PC-9 (cell line): Measurements from ENCODE around the gene ATP4B. TPM values are rescaled to one million over a fixed set of nuclear protein-coding genes. Genes with fewer than 3 reads are reported as not detected.

Source experiments
- BruUV-seq: library from RNA; stranded (reverse); fragments of 400-500 nt; replicated peaks from 2 replicates; lab custom pipeline; 2021; lab: Mats Ljungman, UMichigan
- CTCF ChIA-PET: fragments of 300-600 bp; sonication (Branson Sonifier 250); formaldehyde crosslinking; loops from one replicate; lab custom pipeline; 2022; ENCODE audit warnings: antibody characterized with exemption; lab: Charles Lee
- POLR2A ChIA-PET: fragments of 300-600 bp; sonication (Branson Sonifier 250); formaldehyde crosslinking; loops from one replicate; lab custom pipeline; 2022; ENCODE audit warnings: antibody characterized with exemption; ENCODE audit not compliant: unreplicated experiment; lab: Charles Lee
- DNase-seq, 2 experiments: peaks; one replicate each; pipeline versions ENCODE4 v3.0.0 to v3.0.0-alpha.2; 2015 to 2022; ENCODE audit warnings: mixed read lengths in 1 of 2
- H2AFZ ChIP-seq: fragments of 200-600 bp; sonication (generic); 2 replicates; pipeline ENCODE4 v1.8.1; 2017; ENCODE audit warnings: antibody characterized with exemption
- H3F3A ChIP-seq: fragments of 200-600 bp; sonication (generic); 2 replicates; pipeline ENCODE4 v1.8.1; 2017; ENCODE audit warnings: antibody characterized with exemption, mild to moderate bottlenecking, low read depth; ENCODE audit not compliant: insufficient read depth
- H3K27ac ChIP-seq: fragments of 200-600 bp; sonication (generic); 2 replicates; pipeline ENCODE4 v1.6.1; 2016; ENCODE audit warnings: mixed run types
- H3K27me3 ChIP-seq: fragments of 200-600 bp; sonication (generic); 2 replicates; pipeline ENCODE4 v1.6.1; 2016; ENCODE audit warnings: low read depth, mixed run types; ENCODE audit not compliant: insufficient read depth
- H3K36me3 ChIP-seq: fragments of 200-600 bp; sonication (generic); 2 replicates; pipeline ENCODE4 v1.6.1; 2016; ENCODE audit warnings: low read depth, mixed run types
- H3K4me1 ChIP-seq: fragments of 200-600 bp; sonication (generic); replicated peaks from 2 replicates; pipeline ENCODE4 v1.6.1; 2016; ENCODE audit warnings: mixed run types; ENCODE audit not compliant: insufficient read depth
- H3K4me2 ChIP-seq: fragments of 200-600 bp; sonication (generic); 2 replicates; pipeline ENCODE4 v1.6.1; 2017; ENCODE audit warnings: mixed run types
- H3K4me3 ChIP-seq: fragments of 200-600 bp; sonication (generic); 2 replicates; pipeline ENCODE4 v1.6.1; 2016; ENCODE audit warnings: mixed run types
- H3K79me2 ChIP-seq: fragments of 200-600 bp; sonication (generic); 2 replicates; pipeline ENCODE4 v1.6.1; 2017; ENCODE audit warnings: low read depth, mixed run types
- H3K9me2 ChIP-seq: fragments of 200-600 bp; sonication (generic); 2 replicates; pipeline ENCODE4 v1.8.1; 2017; ENCODE audit warnings: mild to moderate bottlenecking; ENCODE audit not compliant: insufficient read depth
- H3K9me3 ChIP-seq: fragments of 200-600 bp; sonication (generic); 2 replicates; pipeline ENCODE4 v1.8.1; 2016; ENCODE audit warnings: low read depth; ENCODE audit not compliant: insufficient read depth
- H4K20me1 ChIP-seq: fragments of 200-600 bp; sonication (generic); 2 replicates; pipeline ENCODE4 v1.8.1; 2017; ENCODE audit not compliant: insufficient read depth
- CTCF ChIP-seq: fragments of 200-600 bp; sonication (generic); conservative IDR thresholded peaks from 2 replicates; pipeline ENCODE4 v1.6.1; 2017; ENCODE audit warnings: mixed run types, antibody characterized with exemption, mild to moderate bottlenecking, moderate library complexity
- EZH2 ChIP-seq: fragments of 200-600 bp; sonication (generic); IDR thresholded peaks from 2 replicates; pipeline ENCODE4 v1.8.0; 2017; ENCODE audit warnings: antibody characterized with exemption, low read depth
- intact Hi-C: fragments of 100-400 bp; cut with micrococcal nuclease; formaldehyde crosslinking; loops from one replicate; pipeline ENCODE4 v1.10.0; 2022; ENCODE audit not compliant: unreplicated experiment
- total RNA-seq: library from RNA; stranded (reverse); gene quantifications from 2 replicates; pipeline ENCODE4 v1.2.3, GENCODE V29; 2021

The ATP4B gene
- total RNA-seq, 1 experiment from 2014 or later = not detected

- no peaks in the 10 kb centered on the region for H3K36me3 ChIP-seq
- no peak for DNase-seq
- ChIA-PET POLR2A (no interaction called here), CTCF (no interaction called here)
- H3K27ac ChIP-seq = no peak overlapping the region
- H3K4me2 ChIP-seq = no peak overlapping the region
- no TSS peak for BruUV-seq
- H3K9me3 ChIP-seq = no peaks in the 10 kb centered on the region
- H3K4me1 ChIP-seq = no peaks in the 10 kb centered on the region
- no peak overlapping the region for H3K4me3 ChIP-seq
- no peaks in the 10 kb centered on the region for H3K9me2 ChIP-seq
- H3K79me2 ChIP-seq = no peaks in the 10 kb centered on the region
- TF ChIP-seq EZH2 (no peak), CTCF (no peak)
- peaks cover 20% of the 10 kb centered on the region; the same call in 1 of the 2 replicates for H3F3A ChIP-seq
- no peaks in the 10 kb centered on the region for H4K20me1 ChIP-seq
- no peak overlapping the region for H2AFZ ChIP-seq
- H3K27me3 ChIP-seq = no peaks in the 10 kb centered on the region
- intact Hi-C loops = no loop called here
Measured at GRCh38 chr13:113650731-113651148, 7.3 kb downstream of the ATP4B start.

- Histone ChIP-seq H3K4me2 (no peak overlapping the region), H3K36me3 (no peaks in the 10 kb centered on the region), H2AFZ (no peak overlapping the region), H3K9me3 (no peaks in the 10 kb centered on the region), H3K4me1 (no peaks in the 10 kb centered on the region), H3F3A (peaks cover 20% of the 10 kb centered on the region; the same call in 1 of the 2 replicates), H3K27me3 (no peaks in the 10 kb centered on the region), H3K79me2 (no peaks in the 10 kb centered on the region), H4K20me1 (no peaks in the 10 kb centered on the region), H3K27ac (no peak overlapping the region), H3K9me2 (no peaks in the 10 kb centered on the region), H3K4me3 (no peak overlapping the region)
- ChIA-PET POLR2A (no interaction called here), CTCF (no interaction called here)
- no TSS peak for BruUV-seq
- DNase-seq = no peak
- intact Hi-C loops = no loop called here
- TF ChIP-seq EZH2 = no peak
Measured at GRCh38 chr13:113650275-113650674, 7.7 kb downstream of the ATP4B start.

DNA sequence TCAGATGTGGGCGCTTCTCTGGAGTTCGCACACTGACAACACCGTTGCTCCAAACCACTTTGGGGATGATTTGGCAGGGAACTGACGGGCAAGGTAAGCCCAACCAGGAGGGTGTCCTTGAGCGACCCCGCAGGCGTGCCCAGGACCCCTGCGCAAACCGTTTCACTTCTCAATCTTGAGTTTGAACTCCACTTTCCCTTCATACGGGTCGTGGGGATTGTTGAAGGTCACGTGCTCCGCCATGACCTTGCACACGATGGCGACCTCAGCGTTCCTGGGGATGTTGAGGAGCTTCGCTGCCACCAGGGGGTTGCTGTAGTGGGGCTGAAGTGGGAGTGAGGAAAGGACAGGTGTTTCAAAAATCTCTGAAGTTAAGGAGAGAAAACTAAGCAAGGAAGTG is 8.8 kb downstream of the ATP4B start:
- H3K4me2 ChIP-seq = no peak overlapping the region
- intact Hi-C loops = no loop called here
- H3K27me3 ChIP-seq = no peaks in the 10 kb centered on the region
- no peak for DNase-seq
- H3F3A ChIP-seq = peaks cover 20% of the 10 kb centered on the region; the same call in 1 of the 2 replicates
- no peak overlapping the region for H3K27ac ChIP-seq
- H3K4me3 ChIP-seq = no peak overlapping the region
- H2AFZ ChIP-seq = no peak overlapping the region
- H3K36me3 ChIP-seq = no peaks in the 10 kb centered on the region
- ChIA-PET POLR2A (no interaction called here), CTCF (no interaction called here)
- BruUV-seq = no TSS peak
- H4K20me1 ChIP-seq = no peaks in the 10 kb centered on the region
- H3K4me1 ChIP-seq = no peaks in the 10 kb centered on the region
- H3K9me3 ChIP-seq = no peaks in the 10 kb centered on the region
- no peaks in the 10 kb centered on the region for H3K9me2 ChIP-seq
- H3K79me2 ChIP-seq = no peaks in the 10 kb centered on the region
- TF ChIP-seq EZH2 = no peak
- TF ChIP-seq CTCF = no peak

- intact Hi-C loops = no loop called here
- no peak overlapping the region for H2AFZ ChIP-seq
- H3K9me2 ChIP-seq = no peaks in the 10 kb centered on the region
- H3F3A ChIP-seq = peaks cover 20% of the 10 kb centered on the region; the same call in 1 of the 2 replicates
- H3K4me3 ChIP-seq = no peak overlapping the region
- CTCF ChIA-PET = no interaction called here
- H3K4me2 ChIP-seq = no peak overlapping the region
- no peaks in the 10 kb centered on the region for H3K36me3 ChIP-seq
- no peaks in the 10 kb centered on the region for H3K4me1 ChIP-seq
- DNase-seq = no peak
- BruUV-seq = no TSS peak
- H4K20me1 ChIP-seq = no peaks in the 10 kb centered on the region
- H3K27ac ChIP-seq = no peak overlapping the region
- H3K9me3 ChIP-seq = no peaks in the 10 kb centered on the region
- H3K27me3 ChIP-seq = no peaks in the 10 kb centered on the region
- TF ChIP-seq CTCF (no peak), EZH2 (no peak)
- H3K79me2 ChIP-seq = no peaks in the 10 kb centered on the region
- POLR2A ChIA-PET = interaction anchor here (0.7 kb wide), 1 partner anchor 166 kb away, joined by 3 read pairs; no protein-coding TSS in a partner anchor
Measured at GRCh38 chr13:113648216-113648610, 9.8 kb downstream of the ATP4B start.
